Neural progenitor cell (in vitro differentiated cells): ENCODE measurements around the gene PLCB1. TPM values are rescaled to one million over a fixed set of nuclear protein-coding genes. Genes with fewer than 3 reads are reported as not detected.

ENCODE experiments used
- DNase-seq: peaks from one replicate; pipeline ENCODE4 v3.0.0-alpha.2; 2016; ENCODE audit warnings: low spot score
- H2AFZ ChIP-seq: fragments of 200-600 bp; sonication (generic); replicated peaks from 2 replicates; pipeline ENCODE4 v1.6.1; 2016; ENCODE audit warnings: antibody characterized with exemption
- H3F3A ChIP-seq: fragments of 200-600 bp; sonication (generic); 2 replicates; pipeline ENCODE4 v1.6.1; 2016; ENCODE audit warnings: antibody characterized with exemption, low read depth
- H3K27ac ChIP-seq: fragments of 200-600 bp; sonication (generic); 2 replicates; pipeline ENCODE4 v1.5.1; 2016; ENCODE audit warnings: mild to moderate bottlenecking
- H3K27me3 ChIP-seq: fragments of 200-600 bp; sonication (generic); 2 replicates; pipeline ENCODE4 v1.6.1; 2016; ENCODE audit warnings: mild to moderate bottlenecking, moderate library complexity
- H3K36me3 ChIP-seq: fragments of 200-600 bp; sonication (generic); 2 replicates; pipeline ENCODE4 v1.5.1; 2016
- H3K4me1 ChIP-seq: fragments of 200-600 bp; sonication (generic); 2 replicates; pipeline ENCODE4 v1.6.1; 2016; ENCODE audit warnings: mixed run types
- H3K4me2 ChIP-seq: fragments of 200-600 bp; sonication (generic); 2 replicates; pipeline ENCODE4 v1.6.1; 2016
- H3K4me3 ChIP-seq: fragments of 200-600 bp; sonication (generic); 2 replicates; pipeline ENCODE4 v1.5.1; 2016
- H3K79me2 ChIP-seq: fragments of 200-600 bp; sonication (generic); 2 replicates; pipeline ENCODE4 v1.6.1; 2016; ENCODE audit warnings: low read depth
- H3K9ac ChIP-seq: fragments of 200-600 bp; sonication (generic); 2 replicates; pipeline ENCODE4 v1.6.1; 2016
- H3K9me3 ChIP-seq: fragments of 200-600 bp; sonication (generic); 2 replicates; pipeline ENCODE4 v1.5.1; 2016; ENCODE audit warnings: low read depth
- H4K20me1 ChIP-seq: fragments of 200-600 bp; sonication (generic); 2 replicates; pipeline ENCODE4 v1.6.1; 2016; ENCODE audit warnings: low read depth
- H3K27ac Mint-ChIP-seq: 3 replicates; pipeline ENCODE4 v1.8.0; 2021; ENCODE audit warnings: mixed read lengths
- H3K27me3 Mint-ChIP-seq: 2 replicates; pipeline ENCODE4 v1.8.0; 2022; ENCODE audit warnings: low read depth, mild to moderate bottlenecking, inconsistent platforms, moderate library complexity, mixed read lengths; ENCODE audit not compliant: insufficient read depth
- H3K36me3 Mint-ChIP-seq: 3 replicates; pipeline ENCODE4 v1.8.0; 2021; ENCODE audit warnings: mixed read lengths
- H3K4me1 Mint-ChIP-seq: 3 replicates; pipeline ENCODE4 v1.8.0; 2021; ENCODE audit warnings: mixed read lengths
- H3K4me3 Mint-ChIP-seq: 3 replicates; pipeline ENCODE4 v1.8.0; 2021; ENCODE audit warnings: mild to moderate bottlenecking, moderate library complexity, mixed read lengths
- H3K9me3 Mint-ChIP-seq: 3 replicates; pipeline ENCODE4 v1.8.0; 2020; ENCODE audit warnings: mixed read lengths
- CTCF ChIP-seq: fragments of 200-600 bp; sonication (generic); IDR thresholded peaks from 2 replicates; pipeline ENCODE4 v1.5.1; 2017; ENCODE audit warnings: antibody characterized with exemption, mild to moderate bottlenecking
- EZH2 ChIP-seq: fragments of 200-600 bp; sonication (generic); IDR thresholded peaks from 2 replicates; pipeline ENCODE4 v1.6.1; 2017; ENCODE audit warnings: antibody characterized with exemption, mild to moderate bottlenecking, moderate library complexity
- EZH2phosphoT487 ChIP-seq: fragments of 200-600 bp; sonication (generic); IDR thresholded peaks from 2 replicates; pipeline ENCODE4 v1.6.1; 2017; ENCODE audit warnings: antibody characterized with exemption
- total RNA-seq: library from RNA; depleted of rRNA; stranded (reverse); fragments of >200 nt; gene quantifications from 2 replicates; pipeline ENCODE4 v1.2.3, GENCODE V29; 2015; ENCODE audit warnings: low replicate concordance

The PLCB1 gene
- total RNA-seq, 1 donor from 2014 or later = 30.2 TPM

GRCh38 chr20:8645326-8645725, 513.3 kb downstream of the PLCB1 start:
- no peak overlapping the region for H3K27ac Mint-ChIP-seq

GRCh38 chr20:8646033-8646441, 514.0 kb downstream of the PLCB1 start:
- Histone ChIP-seq H4K20me1 (no peaks in the 10 kb centered on the region), H3K27ac (no peak overlapping the region), H3K9ac (no peak overlapping the region), H3K36me3 (no peaks in the 10 kb centered on the region), H3K27me3 (no peaks in the 10 kb centered on the region), H3K9me3 (no peaks in the 10 kb centered on the region), H3F3A (no peaks in the 10 kb centered on the region), H3K4me3 (no peak overlapping the region), H3K4me1 (no peaks in the 10 kb centered on the region), H3K4me2 (no peak overlapping the region), H3K79me2 (no peaks in the 10 kb centered on the region), H2AFZ (no peak overlapping the region)
- no peaks in the 10 kb centered on the region for H3K27me3 Mint-ChIP-seq
- no peak overlapping the region for H3K4me3 Mint-ChIP-seq
- H3K36me3 Mint-ChIP-seq = peaks cover 14% of the 10 kb centered on the region
- no peak overlapping the region for H3K27ac Mint-ChIP-seq
- H3K4me1 Mint-ChIP-seq = peaks cover 3% of the 10 kb centered on the region
- DNase-seq = no peak
- H3K9me3 Mint-ChIP-seq = peaks cover 6% of the 10 kb centered on the region
- TF ChIP-seq EZH2phosphoT487 = no peak
- no peak for TF ChIP-seq EZH2
- no peak for TF ChIP-seq CTCF

More at GRCh38 chr20:8645326-8645725, 513.3 kb downstream of the PLCB1 start:
- DNase-seq = no peak
- Histone ChIP-seq H3K9ac (no peak overlapping the region), H3K79me2 (no peaks in the 10 kb centered on the region), H3K27me3 (no peaks in the 10 kb centered on the region), H2AFZ (no peak overlapping the region), H3K4me1 (no peaks in the 10 kb centered on the region), H3K4me3 (no peak overlapping the region), H3K36me3 (no peaks in the 10 kb centered on the region), H3K9me3 (no peaks in the 10 kb centered on the region), H3K27ac (no peak overlapping the region), H3K4me2 (no peak overlapping the region), H4K20me1 (no peaks in the 10 kb centered on the region), H3F3A (no peaks in the 10 kb centered on the region)
- Mint-ChIP-seq H3K4me3 (no peak overlapping the region), H3K27me3 (no peaks in the 10 kb centered on the region), H3K36me3 (peaks cover 14% of the 10 kb centered on the region), H3K9me3 (peaks cover 6% of the 10 kb centered on the region), H3K4me1 (peaks cover 3% of the 10 kb centered on the region)
- no peak for TF ChIP-seq EZH2phosphoT487
- TF ChIP-seq CTCF = no peak
- no peak for TF ChIP-seq EZH2

- H3K4me3 Mint-ChIP-seq = no peak overlapping the region
- Histone ChIP-seq H3K27ac (no peak overlapping the region), H3K79me2 (no peaks in the 10 kb centered on the region), H3K4me1 (no peaks in the 10 kb centered on the region), H3K36me3 (no peaks in the 10 kb centered on the region), H3F3A (no peaks in the 10 kb centered on the region), H3K4me3 (no peak overlapping the region), H2AFZ (no peak overlapping the region), H3K4me2 (no peak overlapping the region), H3K9me3 (no peaks in the 10 kb centered on the region), H3K27me3 (no peaks in the 10 kb centered on the region), H4K20me1 (no peaks in the 10 kb centered on the region), H3K9ac (no peak overlapping the region)
- no peak for DNase-seq
- TF ChIP-seq CTCF (no peak), EZH2phosphoT487 (no peak), EZH2 (no peak)
- peaks cover 14% of the 10 kb centered on the region for H3K36me3 Mint-ChIP-seq
- H3K4me1 Mint-ChIP-seq = peaks cover 3% of the 10 kb centered on the region
- no peaks in the 10 kb centered on the region for H3K27me3 Mint-ChIP-seq
- no peak overlapping the region for H3K27ac Mint-ChIP-seq
- peaks cover 6% of the 10 kb centered on the region for H3K9me3 Mint-ChIP-seq
Observed at GRCh38 chr20:8646716-8647115, 514.6 kb downstream of the PLCB1 start.
